A172 (cell line): ENCODE data around the gene KRT34. TPM values are rescaled to one million over a fixed set of nuclear protein-coding genes. Genes with fewer than 3 reads are reported as not detected.
A peak's percentile ranks its signal among the peaks of the same experiment; 100 is the strongest.
"Not testable (repeated sequence)": the region's sequence is repeated elsewhere in the genome, so short reads cannot be mapped to it uniquely, and the experiment has no call there.

ENCODE experiments used
- DNase-seq: peaks from one replicate; pipeline ENCODE4 v3.0.0-alpha.2; 2015; ENCODE audit warnings: low spot score
- total RNA-seq: library from RNA; depleted of rRNA; stranded (reverse); fragments of >200 nt; shearing (Covaris generic); gene quantifications from 2 replicates; pipeline ENCODE4 v1.2.3, GENCODE V29; 2014; rRNA removed

Gene KRT34
- 0.31 and 1.1 TPM in 2 replicates for total RNA-seq

DNA sequence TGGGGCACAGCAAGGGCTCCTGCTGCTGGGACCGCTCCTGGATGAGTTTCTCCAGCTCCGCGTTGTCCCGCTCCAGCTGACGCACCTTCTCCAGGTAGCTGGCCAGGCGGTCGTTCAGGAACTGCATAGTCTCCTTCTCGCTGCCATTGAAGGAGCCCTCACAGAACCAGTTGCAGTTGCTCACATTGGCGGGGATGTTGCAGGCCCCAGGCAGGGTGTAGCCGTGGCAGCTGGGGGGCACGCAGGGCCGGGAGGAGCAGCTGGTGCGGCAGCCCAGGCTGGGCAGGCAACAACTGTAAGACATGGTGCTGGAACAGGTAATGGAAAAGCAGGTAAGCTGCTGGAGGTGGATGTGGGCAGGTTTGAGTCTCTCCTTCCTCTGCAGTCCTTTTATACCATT, at the start of gene KRT34:
TSS of gene KRT34 (minus strand) at position 364 of the 400 bp plus-strand sequence. CDS start at position 304, 60 bp downstream.
- not testable (repeated sequence) for DNase-seq

- DNase-seq: not testable (repeated sequence)
Observed at GRCh38 chr17:41430376-41430775, 48.3 kb upstream of the KRT34 start.

DNA sequence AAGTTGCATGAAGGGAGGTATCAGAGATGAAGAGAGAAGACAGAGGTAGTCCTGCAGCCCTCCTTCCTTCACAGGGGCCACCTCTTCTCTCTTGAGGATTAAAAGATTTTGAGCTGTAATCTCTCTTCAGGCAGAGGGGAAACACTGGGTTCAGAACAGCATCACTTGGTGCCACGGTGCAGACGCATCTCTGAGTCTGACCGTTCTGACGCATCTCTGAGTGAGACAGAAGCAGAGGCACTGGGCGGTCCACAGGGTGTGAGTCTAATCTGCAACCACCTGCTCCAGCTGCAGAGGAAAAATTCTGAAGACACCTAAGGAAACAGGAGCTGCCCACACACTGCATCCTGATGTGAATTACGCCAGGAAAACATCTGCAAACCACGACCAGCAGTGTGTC, 47.6 kb upstream of the KRT34 start:
- DNase-seq: no peak

- peak; percentile 40 for DNase-seq
Observed at GRCh38 chr17:41428591-41429291, 46.6 kb upstream of the KRT34 start.

GRCh38 chr17:41424111-41424635, 42.1 kb upstream of the KRT34 start, which contains the start of gene KRT37:
Gene KRT37, minus strand, starts transcription at chr17:41424585. Its CDS starts 62 bp downstream, at chr17:41424523.
- DNase-seq: no peak

GRCh38 chr17:41422586-41422985, 40.5 kb upstream of the KRT34 start:
- not testable (repeated sequence) for DNase-seq

DNA sequence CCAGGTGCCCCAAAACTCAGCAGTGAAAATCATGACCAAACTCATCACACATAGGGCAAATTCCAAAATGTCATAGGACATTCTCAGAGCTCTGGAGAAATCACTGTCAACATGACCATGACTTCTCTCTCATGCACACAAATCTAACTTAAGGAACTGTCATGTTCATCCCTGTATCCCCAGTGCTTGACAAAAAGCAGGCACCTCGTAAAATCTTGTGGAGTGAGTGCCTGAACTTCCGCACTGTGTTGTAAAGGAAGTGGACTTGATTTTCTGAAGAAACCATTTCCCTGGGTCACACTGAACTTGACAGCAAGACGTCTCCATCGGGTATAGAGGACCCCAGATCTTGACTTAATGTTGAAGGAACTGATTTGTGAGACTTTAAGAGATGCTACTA, 39.5 kb upstream of the KRT34 start:
- no peak for DNase-seq

GRCh38 chr17:41421116-41421515, 39.0 kb upstream of the KRT34 start:
- peak; percentile 23 for DNase-seq

DNA sequence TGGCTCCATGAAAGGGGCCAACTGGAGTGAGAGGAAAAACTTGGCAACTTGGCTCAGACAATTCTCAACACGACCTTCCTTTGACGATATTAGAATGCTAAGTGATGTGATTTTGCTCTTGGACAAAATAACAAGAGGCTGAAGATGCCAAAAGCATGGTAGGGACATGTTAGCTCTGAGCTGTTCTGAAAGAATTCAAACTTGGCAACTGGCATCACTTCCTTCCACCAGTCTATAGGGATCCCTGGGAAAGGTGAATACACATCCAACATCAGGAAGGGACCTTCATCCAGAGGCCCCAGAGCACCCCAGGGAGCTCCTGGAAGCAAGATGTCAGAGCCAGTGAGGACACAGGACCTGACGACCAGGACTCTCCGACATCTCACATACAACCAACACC, 38.0 kb upstream of the KRT34 start:
- DNase-seq: no peak

GRCh38 chr17:41419716-41420115, 37.6 kb upstream of the KRT34 start:
- no peak for DNase-seq

GRCh38 chr17:41418116-41418860, 36.2 kb upstream of the KRT34 start:
- DNase-seq: no peak

- no peak for DNase-seq
Observed at GRCh38 chr17:41417576-41418015, 35.5 kb upstream of the KRT34 start.

GRCh38 chr17:41417127-41417526, 35.0 kb upstream of the KRT34 start:
- no peak for DNase-seq

- DNase-seq: no peak
Observed at GRCh38 chr17:41416479-41416878, 34.4 kb upstream of the KRT34 start.

GRCh38 chr17:41415833-41416335, 33.8 kb upstream of the KRT34 start:
- DNase-seq: no peak

DNA sequence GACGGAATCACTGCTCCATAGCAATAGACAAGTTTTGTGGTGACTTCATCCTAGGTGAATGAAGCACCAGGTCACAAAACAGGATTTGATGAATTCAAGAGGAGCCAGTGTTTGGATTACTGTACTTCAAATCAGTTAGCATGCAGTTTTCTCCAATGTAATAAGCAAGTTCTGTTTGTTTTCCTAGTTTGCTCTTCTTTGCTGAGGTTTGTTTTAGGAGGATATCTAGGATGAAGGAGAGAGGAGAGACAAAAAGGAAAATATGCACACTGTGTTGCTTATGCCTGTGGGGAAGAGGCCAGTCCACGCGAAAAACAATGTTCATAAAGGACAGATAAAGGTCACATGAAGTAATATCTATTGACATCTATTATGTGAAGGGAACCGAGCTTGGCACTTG, 33.3 kb upstream of the KRT34 start:
- DNase-seq: no peak

DNA sequence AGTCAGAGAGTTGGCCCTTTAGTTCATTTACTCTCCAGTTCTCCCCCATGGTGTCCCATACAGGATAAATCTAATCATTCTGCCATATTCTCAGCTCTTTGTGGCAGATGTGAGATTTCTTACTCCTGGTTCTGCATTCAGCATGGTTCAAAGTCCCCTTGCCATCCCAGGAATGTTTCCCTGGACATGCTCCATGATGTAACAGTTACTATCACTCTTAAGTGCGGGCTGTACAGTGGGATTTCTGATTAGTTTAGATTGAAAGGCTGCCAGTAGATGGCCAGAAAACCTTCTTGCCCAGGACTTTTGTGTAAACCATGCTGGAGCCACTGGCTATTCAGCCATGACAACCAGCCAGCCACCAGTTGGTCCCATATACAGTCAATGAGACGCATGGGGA, 31.9 kb upstream of the KRT34 start:
- DNase-seq: no peak

DNA sequence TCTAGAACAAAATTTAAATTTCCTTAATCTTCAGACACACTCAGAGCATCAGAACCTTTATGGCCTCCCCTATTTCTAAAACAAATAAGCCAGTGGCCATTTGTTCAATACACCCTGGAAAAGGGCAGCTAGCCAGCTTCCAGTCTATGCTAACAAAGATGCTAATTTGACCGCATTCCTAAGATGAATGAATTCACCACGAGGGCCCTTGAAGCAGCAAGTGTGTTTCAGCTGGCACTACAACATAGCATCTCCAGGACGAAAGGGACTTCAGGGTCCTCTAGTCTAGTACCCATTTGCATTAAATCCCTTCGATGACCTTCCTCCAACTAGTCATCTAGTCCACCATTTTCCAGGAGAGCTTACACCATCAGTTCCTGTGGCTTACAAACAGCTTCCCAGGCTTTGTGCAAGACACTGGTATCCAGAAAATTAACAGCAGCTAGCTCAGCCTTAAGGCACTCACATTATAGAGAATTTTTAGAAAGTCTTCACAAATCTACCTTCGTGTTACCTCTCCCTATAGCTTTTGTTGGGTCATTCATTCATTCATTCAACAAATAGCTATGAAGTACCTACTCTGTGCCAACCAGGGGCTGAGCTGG, 31.3 kb upstream of the KRT34 start:
- DNase-seq: no peak

DNA sequence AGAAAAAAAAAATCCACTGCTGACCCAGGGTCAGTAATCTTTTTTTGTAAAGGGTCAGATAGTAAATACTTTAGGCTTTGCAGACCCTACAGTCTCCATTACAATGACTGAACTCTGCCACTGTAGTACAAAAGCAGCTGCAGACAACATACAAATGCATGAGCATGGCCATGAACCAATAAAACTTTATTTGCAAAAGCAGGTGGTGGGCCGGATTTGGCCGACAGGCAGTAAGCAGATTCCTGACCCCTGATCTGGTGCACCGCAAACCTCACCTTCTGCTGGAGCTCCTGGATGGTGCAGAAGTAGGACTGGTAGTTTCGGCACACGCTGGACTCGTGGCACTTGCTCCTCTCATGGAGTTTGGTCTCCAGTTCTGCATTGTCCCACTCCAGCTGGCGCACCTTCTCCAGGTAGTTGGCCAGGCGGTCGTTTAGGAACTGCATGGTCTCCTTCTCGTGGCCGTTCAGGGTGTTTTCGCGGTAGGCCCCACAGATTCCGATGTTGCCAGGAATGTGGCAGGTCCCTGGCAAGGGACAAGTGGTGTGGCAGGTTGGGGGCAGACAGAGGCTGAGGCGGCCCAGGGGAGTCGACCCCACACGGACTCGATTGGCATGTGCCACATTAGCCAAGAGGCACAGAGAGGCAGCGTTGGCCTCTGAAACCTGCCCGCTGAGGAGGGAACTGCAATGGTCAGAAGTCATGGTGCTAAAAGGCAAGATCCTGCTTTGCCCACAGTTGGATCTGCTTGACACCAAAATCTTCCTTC, 29.1 kb upstream of the KRT34 start:
- no peak for DNase-seq

GRCh38 chr17:41407226-41407625, 25.1 kb upstream of the KRT34 start:
- no peak for DNase-seq

- DNase-seq: no peak
Observed at GRCh38 chr17:41406205-41406604, 24.1 kb upstream of the KRT34 start.
